ENCODE measurements around the gene ELMO1.

- no peak for TF ChIP-seq CTCF (IDR thresholded peaks at IDR 0.05 in 8 of 11, conservative IDR thresholded peaks at IDR 0.05 in 3 of 11)
- no peak for TF ChIP-seq POLR2AphosphoS5 (IDR thresholded peaks at IDR 0.05)
Observed at GRCh38 chr7:37369906-37370305, 78.8 kb downstream of the ELMO1 start.

Measured in spleen (tissue), 7 donors.